Astrocyte of the cerebellum (primary cell): ENCODE results near the gene ENTPD6.
A peak's percentile ranks its signal among the peaks of the same experiment; 100 is the strongest.
"Not testable (repeated sequence)": the region's sequence is repeated elsewhere in the genome, so short reads cannot be mapped to it uniquely, and the experiment has no call there.

Experiments
- DNase-seq: peaks from one replicate; pipeline ENCODE4 v3.0.0-alpha.2; 2011; ENCODE audit warnings: low read depth
- H3K4me3 ChIP-seq: 2 replicates; pipeline ENCODE4 v1.5.1; 2011; ENCODE audit warnings: mild to moderate bottlenecking, low read depth, low read length, moderate library complexity
- CTCF ChIP-seq: IDR thresholded peaks from 2 replicates; pipeline ENCODE4 v1.5.1; 2012; ENCODE audit warnings: low read length, low read depth, moderate library complexity, mild to moderate bottlenecking; ENCODE audit errors: missing control alignments
- in situ Hi-C: cut with HindIII; loops from 2 replicates; pipeline ENCODE4 v1.10.0; 2017; ENCODE audit warnings: low sequenced_read_pairs

The ENTPD6 gene

GRCh38 chr20:25229486-25230165 lies 34.1 kb downstream of the ENTPD6 start:
- no peak overlapping the region for H3K4me3 ChIP-seq
- DNase-seq: no peak
- in situ Hi-C loops: no loop called here
- no peak for TF ChIP-seq CTCF

GRCh38 chr20:25230166-25230831 lies 34.8 kb downstream of the ENTPD6 start:
- TF ChIP-seq CTCF: no peak
- in situ Hi-C loops: no loop called here
- no peak overlapping the region for H3K4me3 ChIP-seq
- no peak for DNase-seq

GRCh38 chr20:25233016-25233772 lies 37.7 kb downstream of the ENTPD6 start:
- H3K4me3 ChIP-seq: no peak overlapping the region
- TF ChIP-seq CTCF: no peak
- DNase-seq: peak; percentile 83
- in situ Hi-C loops: no loop called here

- H3K4me3 ChIP-seq, DNase-seq, in situ Hi-C loops: not testable (repeated sequence)
Observed at GRCh38 chr20:25234009-25234849, 38.7 kb downstream of the ENTPD6 start.

- no peak for DNase-seq
- in situ Hi-C loops: no loop called here
- no peak overlapping the region for H3K4me3 ChIP-seq
- TF ChIP-seq CTCF: no peak
Observed at GRCh38 chr20:25236450-25237304, 41.2 kb downstream of the ENTPD6 start.

- DNase-seq: peak; percentile 96
- in situ Hi-C loops: no loop called here
- no peak overlapping the region for H3K4me3 ChIP-seq
- TF ChIP-seq CTCF: no peak
Observed at GRCh38 chr20:25237610-25238318, 42.3 kb downstream of the ENTPD6 start.
